HUES6 (cell line): Measurements from ENCODE around the gene TIPRL.

Source experiments
- H3K27ac ChIP-seq: 2 replicates; pipeline ENCODE4 v1.7.0; 2013; ENCODE audit warnings: low read depth, mild to moderate bottlenecking, low read length, inconsistent platforms
- H3K27me3 ChIP-seq: 2 replicates; pipeline ENCODE4 v1.6.1; 2013; ENCODE audit warnings: low read length; ENCODE audit not compliant: control insufficient read depth, insufficient read depth
- H3K36me3 ChIP-seq: 2 replicates; pipeline ENCODE4 v1.6.1; 2013; ENCODE audit warnings: low read length; ENCODE audit not compliant: control insufficient read depth, insufficient read depth
- H3K4me1 ChIP-seq: 2 replicates; pipeline ENCODE4 v1.6.1; 2013; ENCODE audit warnings: low read length; ENCODE audit not compliant: control insufficient read depth, insufficient read depth
- H3K4me3 ChIP-seq: 2 replicates; pipeline ENCODE4 v1.5.1; 2013; ENCODE audit warnings: low read depth, low read length
- H3K9ac ChIP-seq: one replicate; pipeline ENCODE4 v1.6.1; 2013; ENCODE audit warnings: mild to moderate bottlenecking, low read length
- H3K9me3 ChIP-seq: 2 replicates; pipeline ENCODE4 v1.6.1; 2013; ENCODE audit warnings: low read depth, low read length; ENCODE audit not compliant: control insufficient read depth, insufficient read depth

The TIPRL gene

DNA sequence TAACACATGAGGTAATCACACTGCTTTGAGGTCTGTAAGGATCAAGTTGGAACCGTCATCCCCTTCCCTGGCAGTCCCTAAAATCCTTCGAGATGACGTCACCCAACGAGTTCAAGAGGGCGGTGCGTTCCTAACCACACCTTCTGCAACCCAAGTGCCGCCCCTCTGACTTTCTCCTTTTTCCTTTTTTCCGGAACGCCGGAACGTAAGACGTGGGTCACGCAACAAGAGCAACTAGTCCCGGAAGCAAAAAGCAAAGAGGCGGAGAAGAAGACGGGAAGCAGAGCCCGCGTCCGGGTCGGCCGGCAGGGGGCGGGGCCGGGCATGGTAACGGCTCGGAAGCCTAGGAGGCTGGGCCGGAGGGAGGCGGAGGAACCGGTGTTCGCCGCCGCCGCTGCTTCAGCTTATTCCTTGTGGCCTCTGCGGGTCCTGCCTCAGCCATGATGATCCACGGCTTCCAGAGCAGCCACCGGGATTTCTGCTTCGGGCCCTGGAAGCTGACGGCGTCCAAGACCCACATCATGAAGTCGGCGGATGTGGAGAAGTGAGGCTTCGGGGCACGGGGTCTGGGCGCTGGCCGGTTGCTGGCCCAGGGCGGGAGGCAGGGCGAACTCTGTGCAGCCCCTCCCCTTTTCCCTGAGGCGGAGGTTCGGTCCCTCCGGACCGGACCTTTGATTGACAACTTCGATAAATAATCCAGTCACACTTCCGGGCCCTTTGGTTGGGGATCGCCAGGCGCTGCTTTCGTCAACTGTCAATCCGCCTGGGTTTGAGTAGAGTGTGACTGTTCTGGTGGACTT, at the start of gene TIPRL:
Gene TIPRL (plus strand): TSS at position 325 of the 800 bp plus-strand sequence. CDS start 116 bp downstream, at position 441.
- H3K9me3 ChIP-seq = no peaks in the 10 kb centered on the region

GRCh38 chr1:168129933-168130332, 48.8 kb upstream of the TIPRL start:
- H3K9me3 ChIP-seq = peaks cover 6% of the 10 kb centered on the region; the same call in 1 of the 2 replicates
- H3K4me3 ChIP-seq = no peak overlapping the region
- peaks cover 9% of the 10 kb centered on the region; the same call in 1 of the 2 replicates for H3K36me3 ChIP-seq
- H3K9ac ChIP-seq = no peak overlapping the region
- peaks cover 4% of the 10 kb centered on the region for H3K27me3 ChIP-seq
- no peak overlapping the region for H3K27ac ChIP-seq
- peaks cover 4% of the 10 kb centered on the region for H3K4me1 ChIP-seq

More for the DNA sequence above, at the start of gene TIPRL:
- H3K36me3 ChIP-seq = no peaks in the 10 kb centered on the region
- H3K27ac ChIP-seq = peak within 1 kb of the TSS; percentile 24; the same call in 1 of the 2 replicates
- peak within 1 kb of the TSS; percentile 85 for H3K4me3 ChIP-seq
- H3K4me1 ChIP-seq = peaks cover 9% of the 10 kb centered on the region
- no peaks in the 10 kb centered on the region for H3K27me3 ChIP-seq
- peak within 1 kb of the TSS; percentile 76 for H3K9ac ChIP-seq

GRCh38 chr1:168134132-168134531, 44.6 kb upstream of the TIPRL start:
- Histone ChIP-seq H3K9me3 (no peaks in the 10 kb centered on the region), H3K9ac (no peak overlapping the region), H3K4me1 (peaks cover 14% of the 10 kb centered on the region), H3K27me3 (peaks cover 27% of the 10 kb centered on the region), H3K4me3 (no peak overlapping the region), H3K27ac (no peak overlapping the region), H3K36me3 (0 out of 2 replicates have a peak, but pooled peaks cover 2% of the 10 kb centered on the region)

GRCh38 chr1:168134642-168135041, 44.1 kb upstream of the TIPRL start:
- H3K27ac ChIP-seq = no peak overlapping the region
- no peak overlapping the region for H3K4me3 ChIP-seq
- H3K9ac ChIP-seq = no peak overlapping the region
- H3K4me1 ChIP-seq = peaks cover 14% of the 10 kb centered on the region
- no peaks in the 10 kb centered on the region for H3K9me3 ChIP-seq
- 0 out of 2 replicates have a peak, but pooled peaks cover 2% of the 10 kb centered on the region for H3K36me3 ChIP-seq
- peaks cover 27% of the 10 kb centered on the region for H3K27me3 ChIP-seq

GRCh38 chr1:168135116-168135920, 43.4 kb upstream of the TIPRL start:
- Histone ChIP-seq H3K36me3 (0 out of 2 replicates have a peak, but pooled peaks cover 2% of the 10 kb centered on the region), H3K4me3 (peak overlapping the region; percentile 77), H3K9me3 (no peaks in the 10 kb centered on the region), H3K27ac (no peak overlapping the region), H3K9ac (peak overlapping the region; percentile 57), H3K4me1 (peaks cover 14% of the 10 kb centered on the region), H3K27me3 (peaks cover 27% of the 10 kb centered on the region)

- Histone ChIP-seq H3K4me1 (peaks cover 14% of the 10 kb centered on the region), H3K36me3 (no peaks in the 10 kb centered on the region), H3K9ac (peak overlapping the region; percentile 57), H3K27ac (no peak overlapping the region), H3K4me3 (peak overlapping the region; percentile 77), H3K9me3 (no peaks in the 10 kb centered on the region), H3K27me3 (peaks cover 27% of the 10 kb centered on the region)
Observed at GRCh38 chr1:168135921-168136708, 42.6 kb upstream of the TIPRL start.

DNA sequence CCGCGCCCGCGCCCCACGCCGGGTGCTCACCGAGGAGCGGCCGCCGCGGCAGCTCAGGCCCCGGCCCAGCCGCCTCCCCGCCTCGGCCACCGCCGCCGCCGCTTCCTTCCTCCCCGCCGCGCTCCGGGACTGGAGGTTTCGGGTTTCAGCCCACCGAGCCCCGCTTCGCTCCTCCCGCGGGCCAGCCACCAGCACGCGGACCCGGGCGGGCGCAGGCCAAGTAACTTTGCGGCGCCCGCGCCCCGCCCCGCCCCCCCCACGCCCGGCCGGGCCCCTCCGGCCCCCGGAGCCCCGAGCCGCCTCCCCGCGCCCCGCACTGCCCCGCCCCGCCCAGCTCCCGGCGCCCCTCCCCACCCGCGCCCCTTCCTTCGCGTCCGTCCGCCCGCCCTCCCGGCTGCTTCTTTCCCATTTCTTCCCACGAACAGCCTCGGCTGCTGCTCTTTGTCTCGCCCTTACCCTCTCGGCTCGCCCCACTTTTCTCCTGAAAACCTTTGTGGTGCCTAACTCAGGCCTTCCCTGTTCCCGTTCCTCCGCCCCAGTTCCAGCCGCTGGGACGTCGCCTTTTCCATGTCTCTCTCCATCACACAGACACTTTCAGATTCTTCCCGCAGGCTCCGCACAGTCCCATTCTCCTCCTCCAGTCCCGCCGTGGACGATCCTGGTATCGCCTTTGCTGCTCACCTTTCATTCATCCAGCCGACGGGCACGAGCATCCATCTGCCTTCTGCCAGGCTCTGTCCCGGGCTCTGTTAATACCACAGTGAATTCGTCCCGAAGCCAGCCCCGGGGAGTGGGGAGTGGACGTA, 41.9 kb upstream of the TIPRL start, which contains the start of gene GPR161:
Gene GPR161 (minus strand): TSS at position 222 of the 806 bp plus-strand sequence. CDS start 32,080 bp downstream, outside the sequence.
- Histone ChIP-seq H3K36me3 (no peaks in the 10 kb centered on the region), H3K4me3 (peak within 1 kb of the TSS; percentile 77), H3K4me1 (peaks cover 14% of the 10 kb centered on the region), H3K27ac (no peak within 1 kb of the TSS), H3K27me3 (peaks cover 27% of the 10 kb centered on the region), H3K9ac (peak within 1 kb of the TSS; percentile 57), H3K9me3 (no peaks in the 10 kb centered on the region)

GRCh38 chr1:168137515-168137821, 41.3 kb upstream of the TIPRL start:
- H3K36me3 ChIP-seq = no peaks in the 10 kb centered on the region
- H3K27ac ChIP-seq = no peak overlapping the region
- H3K4me1 ChIP-seq = peaks cover 14% of the 10 kb centered on the region
- H3K4me3 ChIP-seq = peak overlapping the region; percentile 77
- no peaks in the 10 kb centered on the region for H3K9me3 ChIP-seq
- H3K27me3 ChIP-seq = peaks cover 27% of the 10 kb centered on the region
- H3K9ac ChIP-seq = peak overlapping the region; percentile 43

DNA sequence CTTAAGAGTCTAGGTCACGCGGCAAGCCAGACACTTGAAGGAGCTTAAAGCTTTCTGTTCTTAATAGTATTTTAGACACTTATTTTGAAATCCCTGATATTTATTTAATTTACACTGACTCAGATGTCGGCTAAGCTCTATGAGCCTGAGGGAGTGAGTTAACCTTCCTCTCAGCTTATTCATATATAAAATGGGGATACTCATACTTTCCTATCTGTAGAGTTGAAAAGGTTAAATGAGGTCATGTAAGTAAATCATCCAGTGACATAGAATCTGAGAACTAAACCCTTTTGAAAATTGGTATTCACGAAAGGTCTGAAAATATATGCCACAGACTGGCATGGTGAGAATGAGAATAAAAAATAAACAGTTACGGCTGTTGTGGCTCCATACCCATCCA, 40.6 kb upstream of the TIPRL start:
- H3K9ac ChIP-seq = no peak overlapping the region
- no peak overlapping the region for H3K4me3 ChIP-seq
- peaks cover 27% of the 10 kb centered on the region for H3K27me3 ChIP-seq
- no peaks in the 10 kb centered on the region for H3K9me3 ChIP-seq
- H3K4me1 ChIP-seq = peaks cover 14% of the 10 kb centered on the region
- H3K36me3 ChIP-seq = no peaks in the 10 kb centered on the region
- no peak overlapping the region for H3K27ac ChIP-seq

GRCh38 chr1:168139070-168139469, 39.7 kb upstream of the TIPRL start:
- Histone ChIP-seq H3K4me1 (peaks cover 14% of the 10 kb centered on the region), H3K9ac (no peak overlapping the region), H3K27ac (no peak overlapping the region), H3K27me3 (peaks cover 27% of the 10 kb centered on the region), H3K9me3 (no peaks in the 10 kb centered on the region), H3K36me3 (no peaks in the 10 kb centered on the region), H3K4me3 (no peak overlapping the region)
